NCI-H510A treated with DMSO at 0.1 percent for 48 hours (cell line): ENCODE measurements around the gene ASRGL1.
"Not testable (repeated sequence)": the region's sequence is repeated elsewhere in the genome, so short reads cannot be mapped to it uniquely, and the experiment has no call there.

Experiments
- DNase-seq: peaks from one replicate; lab custom pipeline; 2025; lab: John Stamatoyannopoulos, UW

ASRGL1 gene

DNA sequence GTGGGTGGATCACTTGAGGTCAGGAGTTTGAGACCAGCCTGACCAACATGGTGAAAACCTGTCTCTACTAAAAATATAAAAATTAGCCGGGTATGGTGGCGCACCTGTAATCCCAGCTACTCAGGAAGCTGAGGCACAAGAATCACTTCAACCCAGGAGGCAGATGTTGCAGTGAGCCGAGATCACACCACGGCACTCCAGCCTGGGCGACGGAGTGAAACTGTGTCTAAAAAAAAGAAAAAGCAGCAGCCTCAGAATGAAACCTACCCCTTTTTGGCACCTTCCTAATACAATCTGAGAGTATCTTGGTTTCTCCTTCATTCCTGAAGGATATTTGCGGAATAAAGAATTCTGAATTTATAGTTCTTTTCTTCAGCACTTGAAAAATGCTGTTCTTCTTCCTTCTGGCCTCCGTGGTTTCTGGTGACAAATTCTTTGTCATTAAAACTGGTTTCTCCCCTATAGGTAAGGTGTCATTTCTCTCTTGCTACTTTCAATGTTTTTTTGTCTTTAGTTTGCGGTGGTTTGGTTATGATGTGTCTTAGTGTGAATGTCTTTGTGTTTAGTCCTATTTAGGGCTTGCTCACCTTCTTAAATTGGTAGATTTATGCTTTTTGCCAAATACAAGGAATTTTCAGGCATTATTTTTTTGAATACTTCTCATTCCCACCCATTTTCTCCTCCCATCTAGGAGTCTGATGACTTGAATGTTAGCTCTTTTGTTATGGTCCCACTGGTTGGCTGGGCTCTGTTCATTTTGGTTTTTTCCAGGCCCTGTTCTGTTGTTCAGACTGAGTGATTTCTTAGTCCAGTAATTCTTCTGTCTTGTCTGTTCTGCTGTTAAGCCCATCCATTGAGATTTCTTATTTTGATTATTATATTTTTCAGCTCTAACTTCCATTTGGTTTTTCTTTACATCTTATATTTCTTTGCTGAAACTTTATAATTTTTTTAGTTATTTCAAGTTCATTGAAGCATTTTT lies 15.4 kb downstream of the ASRGL1 start:
- no peak for DNase-seq

DNA sequence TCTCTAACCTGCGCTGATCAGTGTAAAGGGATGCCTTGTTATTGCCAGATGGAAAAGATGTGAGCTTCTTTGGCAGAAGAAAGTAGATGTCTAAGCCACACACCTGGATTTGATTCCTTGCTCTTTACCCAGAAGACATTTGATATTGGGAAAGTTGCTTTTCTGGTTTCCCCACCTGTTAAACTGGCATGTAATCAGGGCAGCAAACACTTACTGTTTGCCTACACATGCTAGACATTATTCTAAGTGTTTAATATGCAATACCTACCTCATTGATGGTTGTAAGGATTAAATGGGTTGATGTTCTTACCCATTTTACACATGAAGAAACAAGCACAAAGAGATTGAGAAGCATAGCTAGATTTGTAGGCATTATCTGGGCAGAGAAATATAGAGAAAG lies 16.6 kb downstream of the ASRGL1 start:
- DNase-seq: peak; percentile 83

DNA sequence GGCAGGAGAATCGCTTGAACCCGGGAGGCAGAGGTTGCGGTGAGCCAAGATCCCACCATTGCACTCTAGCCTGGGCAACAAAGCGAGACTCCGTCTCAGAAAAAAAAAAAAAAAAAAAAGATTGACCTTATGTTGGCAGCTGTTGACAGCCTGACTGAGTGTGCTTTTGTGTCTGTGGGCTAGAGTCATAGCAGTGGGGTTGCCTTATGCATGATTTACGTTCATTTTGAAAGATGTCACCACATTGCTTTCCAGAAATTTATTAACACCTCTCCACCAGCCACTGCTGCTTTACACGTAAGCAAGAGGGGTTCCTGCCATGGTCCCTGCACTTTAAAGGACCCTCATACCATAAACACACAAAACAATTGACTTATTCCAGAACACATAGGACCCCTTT lies 21.0 kb downstream of the ASRGL1 start:
- DNase-seq: no peak

DNA sequence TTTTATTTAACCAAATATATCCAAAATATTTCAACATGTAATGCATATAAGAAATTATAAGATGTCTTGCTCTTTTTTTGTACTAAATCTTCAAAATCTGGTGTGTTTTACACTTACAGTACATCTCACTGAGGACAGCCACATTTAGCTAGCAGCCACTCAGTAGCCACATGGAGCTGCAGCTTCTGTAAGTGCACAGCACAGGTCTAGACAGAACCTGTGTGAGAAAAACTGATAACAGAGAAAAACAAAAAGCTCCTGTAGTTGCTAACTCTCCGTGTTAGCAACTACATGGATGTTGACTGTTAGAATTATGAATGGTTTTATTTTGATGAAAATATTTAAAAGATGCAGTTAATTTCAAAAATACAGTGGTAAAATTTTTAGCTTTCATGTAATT lies 22.2 kb downstream of the ASRGL1 start:
- DNase-seq: no peak

DNA sequence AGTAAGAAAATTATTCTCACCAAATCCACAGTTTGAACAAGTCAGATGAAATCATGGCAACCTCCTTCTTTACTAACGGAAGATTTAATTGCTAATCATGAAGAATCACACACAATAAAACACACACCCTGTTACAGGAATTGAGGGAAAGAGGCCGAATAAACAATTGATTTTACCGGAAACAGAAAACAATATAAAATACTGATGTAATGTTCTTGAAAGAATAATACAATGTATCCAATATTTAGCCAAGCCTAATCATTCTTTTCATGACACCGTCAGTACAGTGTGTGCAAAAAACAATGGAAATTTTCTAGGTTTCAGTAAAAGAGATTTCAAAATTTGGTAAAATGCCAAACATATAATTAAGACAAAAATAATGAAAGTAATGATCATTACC lies 23.4 kb downstream of the ASRGL1 start:
- no peak for DNase-seq

DNA sequence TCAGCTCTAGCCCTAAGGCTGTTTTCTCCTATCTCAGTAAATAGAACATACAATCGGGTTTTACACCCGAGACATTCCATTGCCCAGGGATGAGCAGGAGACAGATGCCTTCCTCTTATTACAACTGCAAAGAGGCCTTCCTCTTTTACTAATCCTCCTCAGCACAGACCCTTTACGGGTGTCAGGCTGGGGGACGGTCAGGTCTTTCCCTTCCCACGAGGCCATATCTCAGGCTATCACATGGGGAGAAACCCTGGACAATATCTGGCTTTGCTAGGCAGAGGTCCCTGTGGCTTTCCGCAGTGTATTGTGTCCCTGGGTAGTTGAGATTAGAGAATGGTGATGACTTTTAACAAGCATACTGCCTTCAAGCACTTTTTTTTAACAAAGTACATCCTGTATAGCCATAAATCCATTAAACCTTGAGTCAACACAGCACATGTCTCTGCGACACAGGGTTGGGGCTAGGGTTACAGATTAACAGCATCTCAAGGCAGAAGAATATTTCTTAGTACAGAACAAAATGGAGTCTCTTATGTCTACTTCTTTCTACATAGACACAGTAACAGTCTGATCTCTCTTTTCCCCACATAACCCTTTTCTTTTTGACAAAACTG lies 31.7 kb downstream of the ASRGL1 start:
- not testable (repeated sequence) for DNase-seq

DNA sequence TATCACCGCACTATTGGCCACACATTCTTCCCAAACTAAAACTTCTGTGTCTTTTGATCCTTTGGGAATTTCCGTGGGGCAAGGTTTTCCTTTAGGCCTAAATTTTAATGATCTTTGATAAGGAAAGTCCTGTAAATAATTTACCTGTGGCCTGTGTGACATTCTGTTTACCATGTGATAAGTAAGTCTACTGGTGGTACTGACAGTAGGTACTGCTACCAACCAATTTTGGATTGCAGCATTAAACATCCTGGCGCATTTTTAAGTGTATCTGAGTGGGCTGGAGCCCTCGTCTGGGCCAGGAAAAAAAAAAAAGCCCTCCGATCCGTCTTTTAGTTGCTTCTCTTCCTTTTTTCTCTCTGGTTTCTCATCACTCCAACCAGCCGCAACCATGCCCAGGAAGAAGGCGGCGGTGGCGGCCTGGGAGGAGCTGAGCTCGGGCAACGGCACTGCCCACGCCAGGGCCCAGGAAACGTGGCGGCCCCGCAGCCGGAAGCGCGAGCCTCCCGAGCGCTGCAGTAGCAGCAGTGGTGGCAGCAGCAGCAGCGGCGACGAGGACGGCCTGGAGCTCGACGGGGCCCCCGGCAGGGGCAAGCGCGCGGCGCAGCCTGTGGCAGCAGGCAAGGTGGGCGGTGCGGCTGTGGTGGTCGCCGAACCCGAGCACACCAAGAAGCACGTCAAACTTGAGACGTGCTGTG lies 33.6 kb downstream of the ASRGL1 start:
- DNase-seq: no peak

DNA sequence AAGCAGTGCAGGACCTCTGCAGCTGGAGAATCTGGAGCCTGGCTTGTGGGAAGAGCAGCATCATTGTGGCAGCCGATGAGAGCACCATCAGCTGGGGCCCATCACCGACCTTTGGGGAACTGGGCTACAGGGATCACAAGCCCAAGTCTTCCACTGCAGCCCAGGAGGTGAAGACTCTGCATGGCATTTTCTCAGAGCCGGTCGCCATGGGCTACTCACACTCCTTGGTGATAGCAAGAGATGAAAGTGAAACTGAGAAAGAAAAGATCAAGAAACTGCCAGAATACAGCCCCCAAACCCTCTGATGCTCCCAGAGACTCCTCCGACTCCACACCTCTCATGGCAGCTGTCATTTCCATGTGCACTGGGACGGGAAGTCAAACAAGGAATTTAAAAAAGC lies 35.6 kb downstream of the ASRGL1 start:
- DNase-seq: no peak

DNA sequence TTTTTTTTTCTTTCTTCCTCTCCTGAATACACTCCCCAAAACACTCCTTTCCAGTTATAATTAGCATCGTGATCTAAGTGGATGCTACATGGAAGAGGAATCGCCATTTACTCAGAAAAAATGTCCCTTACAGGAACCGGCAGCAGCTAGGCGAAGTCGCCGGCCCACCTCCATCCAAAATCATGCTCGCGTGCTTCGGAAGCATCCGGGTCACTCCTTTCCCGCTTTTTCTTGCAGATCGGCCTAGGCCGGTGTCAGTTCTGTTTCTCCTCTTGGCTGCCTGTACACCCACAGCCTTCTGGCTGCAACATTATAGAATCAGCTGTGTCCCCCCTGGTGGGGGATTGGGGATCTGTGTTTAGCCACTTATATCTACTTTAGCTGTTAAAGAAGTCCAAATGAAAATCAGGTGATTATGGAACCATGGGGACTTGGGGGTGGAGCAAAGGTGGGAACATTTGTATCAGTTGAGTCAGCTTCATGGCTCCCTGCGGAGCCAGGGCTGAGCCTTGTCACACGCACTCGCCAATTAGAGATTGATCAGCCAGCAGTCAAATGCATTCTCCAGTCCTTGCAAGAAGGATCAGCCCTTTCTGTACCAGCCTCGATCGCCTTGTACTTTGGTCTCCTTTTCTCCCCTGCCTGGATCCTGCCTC lies 36.3 kb downstream of the ASRGL1 start:
- no peak for DNase-seq

DNA sequence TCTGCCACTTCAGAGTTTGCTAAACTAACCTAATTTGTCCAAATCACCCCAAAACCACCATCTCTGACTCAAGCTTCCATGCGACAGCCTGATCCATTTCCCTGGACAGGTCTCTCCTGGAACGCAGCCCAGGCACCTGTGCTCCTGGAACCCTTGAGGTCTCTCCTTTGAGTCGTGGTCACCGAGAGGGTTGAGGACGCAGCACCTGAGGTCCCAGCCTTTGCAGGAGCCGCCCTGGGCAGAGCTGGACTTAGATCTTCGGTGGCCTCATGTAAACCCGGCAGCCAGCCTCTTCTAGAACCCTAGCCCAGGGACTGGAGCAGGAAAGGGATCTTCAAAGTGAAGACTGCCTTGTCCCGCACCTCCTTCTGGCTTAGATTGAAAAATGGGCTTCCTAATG lies 37.6 kb downstream of the ASRGL1 start:
- no peak for DNase-seq

DNA sequence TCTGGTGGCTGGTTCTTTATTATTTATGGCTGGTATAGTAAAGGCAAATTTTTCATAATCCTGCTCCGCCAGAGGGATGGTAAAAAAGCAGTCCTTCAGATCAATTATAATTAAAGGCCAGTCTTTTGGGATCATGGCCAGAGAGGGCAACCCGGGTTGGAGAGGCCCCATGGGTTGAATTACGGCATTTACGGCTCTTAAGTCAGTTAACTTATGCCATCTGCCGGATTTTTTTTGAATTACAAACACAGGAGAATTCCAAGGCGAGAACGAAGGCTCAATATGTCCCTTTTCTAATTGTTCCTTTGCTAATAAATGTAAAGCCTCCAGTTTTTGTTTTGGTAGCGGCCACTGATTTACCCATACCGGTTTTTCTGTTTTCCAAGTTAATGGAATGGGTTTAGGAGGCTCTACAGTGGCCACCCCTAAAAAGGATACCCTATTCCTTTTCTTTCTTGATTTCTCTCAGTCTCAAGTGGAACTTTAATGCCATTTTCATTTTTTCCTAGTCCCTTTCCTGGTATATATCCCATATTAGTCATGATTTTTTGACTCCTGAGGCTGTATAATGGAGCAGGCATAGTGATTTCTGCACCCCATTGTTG lies 41.3 kb downstream of the ASRGL1 start:
- DNase-seq: peak; percentile 51

DNA sequence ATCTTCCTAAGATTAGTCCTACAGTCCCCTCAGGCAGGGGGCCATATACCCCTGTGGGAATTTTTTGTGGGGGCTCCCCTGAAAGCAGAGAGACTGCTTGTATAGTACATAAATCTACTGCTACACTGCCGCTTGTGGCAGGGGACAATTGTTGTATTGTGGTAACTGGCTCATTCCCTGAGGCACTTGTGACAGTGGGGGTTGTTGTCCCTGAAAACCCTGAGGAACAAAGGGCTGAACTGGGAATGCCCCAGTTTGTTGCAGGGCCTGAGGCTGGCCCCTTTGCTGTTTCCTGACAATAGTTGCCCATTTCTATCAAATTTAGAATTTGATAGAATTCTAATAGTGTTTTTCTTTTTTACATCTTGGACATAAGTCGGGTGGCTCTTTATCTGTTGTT lies 42.3 kb downstream of the ASRGL1 start:
- DNase-seq: not testable (repeated sequence)

DNA sequence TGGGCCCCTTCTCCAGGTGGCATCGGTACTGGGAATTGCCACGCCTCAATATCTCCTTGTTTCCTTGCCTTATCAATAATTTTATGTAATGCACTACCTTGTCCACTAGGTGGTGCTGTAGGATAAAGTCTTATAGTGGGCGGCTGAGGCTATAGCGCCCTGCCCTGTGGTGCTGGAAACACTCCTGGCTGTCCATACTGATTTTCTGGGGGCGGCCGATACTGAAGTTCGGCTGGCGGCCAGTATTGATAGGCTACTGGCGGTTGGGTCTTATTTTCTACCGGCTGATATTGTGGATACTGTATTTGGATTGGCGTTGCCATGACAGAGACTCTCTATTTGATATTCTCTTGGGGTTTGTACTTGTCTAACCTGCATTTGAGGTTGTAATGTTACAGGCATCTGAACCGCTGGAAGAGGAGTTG lies 43.6 kb downstream of the ASRGL1 start:
- peak; percentile 86 for DNase-seq

DNA sequence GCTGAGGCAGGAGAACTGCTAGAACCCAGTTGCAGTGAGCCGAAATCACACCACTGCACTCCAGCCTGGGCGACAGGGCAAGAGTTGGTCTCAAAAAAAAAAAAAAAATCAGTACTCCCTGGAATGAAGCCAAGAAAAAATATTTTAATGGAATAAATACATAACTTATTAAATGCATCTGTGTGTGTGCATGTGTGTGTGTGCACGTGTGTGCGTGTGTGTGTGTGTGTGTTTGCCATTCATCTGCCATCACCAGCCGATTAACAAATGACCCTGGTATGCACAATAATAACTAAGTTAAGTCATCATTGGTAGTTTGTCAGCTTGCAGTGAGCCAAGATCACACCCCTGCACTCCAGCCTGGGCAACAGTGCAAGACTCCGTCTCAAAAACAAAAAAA lies 46.6 kb downstream of the ASRGL1 start:
- no peak for DNase-seq

DNA sequence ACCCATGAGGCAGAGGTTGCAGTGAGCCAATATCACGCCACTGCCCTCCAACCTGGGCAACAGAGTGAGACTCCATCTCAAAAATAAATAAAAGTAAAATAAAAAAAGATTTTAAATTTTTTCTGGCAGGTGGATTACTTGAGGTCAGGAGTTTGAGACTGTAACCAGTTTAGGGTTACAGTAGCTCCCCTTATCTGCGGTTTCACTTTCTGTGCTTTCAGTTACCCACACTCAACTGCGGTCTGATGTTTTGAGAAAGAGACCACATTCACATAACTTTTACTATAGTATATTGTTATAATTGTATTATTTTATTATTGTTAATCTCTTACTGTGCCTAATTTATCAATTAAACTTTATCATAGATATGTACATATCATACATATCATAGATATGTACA lies 48.8 kb downstream of the ASRGL1 start:
- DNase-seq: not testable (repeated sequence)

DNA sequence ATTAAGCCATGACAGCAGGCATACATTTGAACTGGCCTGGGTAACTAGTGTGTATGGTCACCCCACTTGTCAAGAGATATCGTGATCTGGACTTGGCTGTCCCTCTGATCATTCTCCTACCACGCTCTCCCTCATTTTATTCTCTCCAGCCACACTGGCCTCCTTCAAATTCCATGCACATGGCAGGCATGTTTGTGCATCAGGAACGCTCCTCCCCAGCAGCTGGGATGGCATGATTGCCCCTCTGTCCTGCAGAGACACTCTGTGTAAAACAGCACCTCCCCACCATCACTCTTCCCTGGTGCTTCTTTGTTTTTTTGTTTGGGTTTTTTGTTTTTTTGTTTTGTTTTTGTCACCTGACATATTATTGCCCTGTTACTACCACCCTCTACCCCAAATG lies 50.1 kb downstream of the ASRGL1 start:
- no peak for DNase-seq

DNA sequence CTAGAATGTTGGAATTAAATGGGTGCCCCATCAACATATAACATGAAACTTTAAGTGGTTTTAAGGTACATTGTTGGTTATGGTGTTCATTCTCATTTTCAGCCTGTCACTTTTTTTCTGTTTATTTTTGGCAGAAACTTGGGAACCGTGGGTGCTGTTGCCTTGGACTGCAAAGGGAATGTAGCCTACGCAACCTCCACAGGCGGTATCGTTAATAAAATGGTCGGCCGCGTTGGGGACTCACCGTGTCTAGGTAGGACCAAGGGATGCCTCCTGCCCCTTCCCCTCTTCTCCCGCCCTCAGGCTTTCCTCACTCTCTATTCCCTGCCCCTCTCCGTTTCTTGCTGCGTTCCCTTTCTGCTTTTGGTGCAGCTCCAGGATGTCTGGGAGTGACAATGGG lies 51.8 kb downstream of the ASRGL1 start:
- no peak for DNase-seq

DNA sequence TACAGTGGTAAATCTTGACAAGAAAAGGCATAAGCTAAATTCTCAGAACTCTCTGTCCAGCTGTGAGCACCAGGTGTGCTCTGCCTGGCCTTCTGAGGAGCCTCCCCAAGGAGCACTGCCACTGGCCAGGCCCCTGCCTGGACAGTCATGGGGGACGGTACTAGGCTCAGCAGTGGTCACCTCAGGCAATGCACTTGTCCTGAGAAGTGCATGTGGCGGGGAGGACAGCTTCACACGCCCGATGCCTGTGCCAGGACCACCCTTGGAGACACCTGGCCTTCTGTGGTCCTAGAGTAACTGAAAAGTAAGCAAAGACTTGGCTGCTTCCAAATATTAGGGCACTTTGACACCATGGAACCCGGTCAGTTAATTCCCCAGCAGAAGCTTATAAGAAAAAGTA lies 53.0 kb downstream of the ASRGL1 start:
- DNase-seq: no peak

DNA sequence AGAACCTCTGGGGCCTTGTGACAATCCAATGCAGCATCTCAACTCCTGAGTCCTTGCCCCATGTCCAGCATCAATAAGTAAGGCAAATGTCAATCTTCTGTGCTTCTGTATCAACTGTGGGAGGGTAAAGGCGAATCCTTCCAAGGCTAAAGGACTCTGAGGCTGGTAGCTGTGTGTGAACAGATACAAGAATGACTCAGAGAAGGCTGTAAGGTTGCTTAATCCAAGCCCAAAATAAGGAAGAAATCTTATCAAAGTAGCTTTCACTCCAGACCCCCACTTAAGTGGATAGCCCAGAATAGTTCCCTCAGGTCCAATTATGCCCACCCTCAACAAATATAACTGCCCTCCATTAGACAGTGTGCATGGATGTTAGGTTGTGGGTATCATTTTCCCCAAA lies 53.5 kb downstream of the ASRGL1 start:
- DNase-seq: no peak

DNA sequence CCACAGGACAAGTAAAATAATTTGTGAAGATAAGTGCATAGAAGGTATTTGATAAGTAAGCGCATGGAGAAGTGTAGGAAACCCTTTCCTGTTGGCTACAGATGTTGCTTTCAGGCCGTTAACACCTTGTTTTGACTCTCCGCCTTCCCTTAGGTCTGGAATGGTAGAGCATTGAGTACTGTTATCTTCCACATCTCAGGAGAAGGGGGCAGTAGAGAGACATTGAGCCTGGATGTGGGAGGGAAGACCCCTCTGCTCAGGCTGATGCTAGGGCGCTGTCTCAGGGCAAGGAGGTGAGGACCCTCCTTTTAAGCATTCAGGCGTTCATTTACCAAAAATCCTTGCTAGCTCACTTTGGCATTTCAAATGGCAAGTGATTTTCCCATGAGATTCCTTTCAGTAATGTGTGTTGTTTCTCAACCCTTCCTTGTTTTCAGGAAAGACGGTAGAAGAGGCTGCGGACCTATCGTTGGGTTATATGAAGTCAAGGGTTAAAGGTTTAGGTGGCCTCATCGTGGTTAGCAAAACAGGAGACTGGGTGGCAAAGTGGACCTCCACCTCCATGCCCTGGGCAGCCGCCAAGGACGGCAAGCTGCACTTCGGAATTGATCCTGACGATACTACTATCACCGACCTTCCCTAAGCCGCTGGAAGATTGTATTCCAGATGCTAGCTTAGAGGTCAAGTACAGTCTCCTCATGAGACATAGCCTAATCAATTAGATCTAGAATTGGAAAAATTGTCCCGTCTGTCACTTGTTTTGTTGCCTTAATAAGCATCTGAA lies 54.6 kb downstream of the ASRGL1 start:
- DNase-seq: no peak

DNA sequence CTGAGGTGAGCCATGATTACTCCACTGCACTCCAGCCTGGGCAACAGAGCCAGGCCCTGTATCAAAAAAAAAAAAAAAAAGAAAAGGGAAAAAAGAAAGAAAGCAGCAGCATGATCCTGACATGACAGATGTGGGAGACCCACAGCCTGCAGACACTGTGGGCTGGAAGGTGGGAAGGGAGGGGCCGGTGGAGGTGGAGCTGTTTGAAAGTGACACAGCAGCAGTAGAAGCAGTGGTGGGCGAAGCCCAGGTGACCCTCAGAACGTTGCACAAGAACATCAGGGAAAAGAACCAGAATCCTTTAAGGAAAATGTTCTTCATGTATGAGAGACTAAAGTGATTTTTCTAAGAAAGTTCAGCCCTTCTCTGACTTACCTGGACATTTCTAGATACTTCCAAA lies 55.3 kb downstream of the ASRGL1 start:
- no peak for DNase-seq
